Psoas muscle (tissue), 8 donors: Measurements from ENCODE around the gene LRRC3B. TPM values are rescaled to one million over a fixed set of nuclear protein-coding genes. Genes with fewer than 3 reads are reported as not detected.

Experiments used
- ATAC-seq, 4 donors: fragments of 200-7000 bp; cut with Tn5 transposase; one replicate each; pipeline ENCODE4 v1.9.1; 2020; ENCODE audit warnings: moderate library complexity in 3 of 4, mild to moderate bottlenecking in 2 of 4
- DNase-seq, 2 donors: peaks; one replicate each; pipeline ENCODE4 v3.0.0-alpha.2; 2020
- H3K27ac ChIP-seq: fragments of 200-600 bp; one replicate; pipeline ENCODE4 v1.8.0; 2022
- H3K27me3 ChIP-seq, 3 donors: fragments of 200-600 bp in 1 of 3; one replicate each; pipeline versions ENCODE4 v1.6.1 to v1.8.0; 2013 to 2022; ENCODE audit warnings: low read length in 2 of 3, mild to moderate bottlenecking in 2 of 3, moderate library complexity in 1 of 3; ENCODE audit not compliant: insufficient read depth in 3 of 3
- H3K36me3 ChIP-seq, 2 donors: fragments of 200-600 bp in 1 of 2; one replicate each; pipeline versions ENCODE4 v1.6.1 to v1.8.0; 2013 to 2022; ENCODE audit warnings: low read depth in 1 of 2, mild to moderate bottlenecking in 1 of 2, moderate library complexity in 1 of 2; ENCODE audit not compliant: insufficient read depth in 1 of 2
- H3K4me1 ChIP-seq: fragments of 200-600 bp; one replicate; pipeline ENCODE4 v1.8.0; 2022
- H3K4me3 ChIP-seq: fragments of 200-600 bp; one replicate; pipeline ENCODE4 v1.8.0; 2022; ENCODE audit warnings: mild to moderate bottlenecking
- H3K9me3 ChIP-seq: fragments of 200-600 bp; one replicate; pipeline ENCODE4 v1.8.0; 2022
- WGBS, 3 donors: extraction: QIAGEN DNeasy Blood & Tissue Kit; methylation state at CpG; one replicate each; pipeline versions ENCODE4 v1.1.6 to v1.1.7; 2013; 5-methylcytosine and 5-hydroxymethylcytosine counted together
- intact Hi-C, 2 donors: fragments of 100-400 bp; cut with DNase I; formaldehyde crosslinking; loops; one replicate each; pipeline versions ENCODE4 v1.11.0 to v1.14.2; 2022
- polyA plus RNA-seq, 3 donors: library from polyadenylated mRNA; stranded (reverse); fragments of 200-250 nt; gene quantifications; one replicate each; pipeline ENCODE4 v1.2.3, GENCODE V29; 2013
- total RNA-seq, 4 donors: library from RNA; stranded (reverse); fragmentation: NEBNext Ultra II Directional in 2 of 4; extraction: Animal tissue kit (Norgen Biotek cat#: 25700) in 2 of 4; gene quantifications; one replicate each; pipeline versions ENCODE4 v1.2.1 to v1.2.4, GENCODE V29; 2021 to 2023
- TF ChIP-seq, protein P1 (sequence below): fragments of 200-600 bp; IDR thresholded peaks from one replicate; pipeline ENCODE4 v1.8.0; 2022; ENCODE audit warnings: antibody characterized with exemption
- donor health status: healthy with polysubstance abuse.
- donor health status: DM: no; HTN: no; CAD: no; lungs with moderate emphysema.
- donor health status: Bipolar disorder and iron deficiency.
- donor health status: healthy.
- donor health status: DM: yes; HTN: yes; CAD: no.
- donor health status: DM: no; HTN: no; CAD: no.
- donor health status: DM: no; HTN: no; CAD: no.
- donor health status: DM: yes; HTN: yes; CAD: no.

The LRRC3B gene
- total and polyA plus RNA-seq, 7 donors, result 0.05 to 3.2 (median 1.1) TPM

DNA sequence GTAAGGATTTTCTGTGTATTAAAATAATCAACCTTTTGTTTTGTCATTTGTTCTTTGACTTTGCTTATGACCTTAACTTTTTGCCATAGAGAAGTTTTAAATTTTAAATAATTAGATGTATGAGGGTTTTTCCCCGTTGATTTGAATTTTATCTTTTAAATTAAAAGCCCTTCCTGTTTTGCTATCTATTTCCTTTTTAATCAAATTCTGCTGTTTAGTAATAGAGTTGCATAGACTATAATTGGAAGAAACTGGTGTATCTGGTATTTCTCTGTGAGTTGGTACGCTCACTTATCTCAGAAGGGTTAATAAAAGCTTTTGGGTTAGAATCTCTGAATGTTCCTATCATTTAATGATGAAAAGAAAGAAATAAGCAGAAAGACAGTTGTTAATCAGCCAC lies 82.2 kb downstream of the LRRC3B start:
- intact Hi-C loops, result no loop called here
- DNase-seq (no peak), ATAC-seq (no peak)
- Histone ChIP-seq H3K27ac (no peak overlapping the region), H3K9me3 (no peaks in the 10 kb centered on the region), H3K4me3 (no peak overlapping the region), H3K27me3 (no peaks in the 10 kb centered on the region), H3K4me1 (no peaks in the 10 kb centered on the region), H3K36me3 (no peaks in the 10 kb centered on the region)
- TF ChIP-seq, protein P1, sequence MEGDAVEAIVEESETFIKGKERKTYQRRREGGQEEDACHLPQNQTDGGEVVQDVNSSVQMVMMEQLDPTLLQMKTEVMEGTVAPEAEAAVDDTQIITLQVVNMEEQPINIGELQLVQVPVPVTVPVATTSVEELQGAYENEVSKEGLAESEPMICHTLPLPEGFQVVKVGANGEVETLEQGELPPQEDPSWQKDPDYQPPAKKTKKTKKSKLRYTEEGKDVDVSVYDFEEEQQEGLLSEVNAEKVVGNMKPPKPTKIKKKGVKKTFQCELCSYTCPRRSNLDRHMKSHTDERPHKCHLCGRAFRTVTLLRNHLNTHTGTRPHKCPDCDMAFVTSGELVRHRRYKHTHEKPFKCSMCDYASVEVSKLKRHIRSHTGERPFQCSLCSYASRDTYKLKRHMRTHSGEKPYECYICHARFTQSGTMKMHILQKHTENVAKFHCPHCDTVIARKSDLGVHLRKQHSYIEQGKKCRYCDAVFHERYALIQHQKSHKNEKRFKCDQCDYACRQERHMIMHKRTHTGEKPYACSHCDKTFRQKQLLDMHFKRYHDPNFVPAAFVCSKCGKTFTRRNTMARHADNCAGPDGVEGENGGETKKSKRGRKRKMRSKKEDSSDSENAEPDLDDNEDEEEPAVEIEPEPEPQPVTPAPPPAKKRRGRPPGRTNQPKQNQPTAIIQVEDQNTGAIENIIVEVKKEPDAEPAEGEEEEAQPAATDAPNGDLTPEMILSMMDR, result no peak
- WGBS, 3 donors, result 89 to 94% (median 91%) methylated on average over 2 of the region's 2 CpGs

DNA sequence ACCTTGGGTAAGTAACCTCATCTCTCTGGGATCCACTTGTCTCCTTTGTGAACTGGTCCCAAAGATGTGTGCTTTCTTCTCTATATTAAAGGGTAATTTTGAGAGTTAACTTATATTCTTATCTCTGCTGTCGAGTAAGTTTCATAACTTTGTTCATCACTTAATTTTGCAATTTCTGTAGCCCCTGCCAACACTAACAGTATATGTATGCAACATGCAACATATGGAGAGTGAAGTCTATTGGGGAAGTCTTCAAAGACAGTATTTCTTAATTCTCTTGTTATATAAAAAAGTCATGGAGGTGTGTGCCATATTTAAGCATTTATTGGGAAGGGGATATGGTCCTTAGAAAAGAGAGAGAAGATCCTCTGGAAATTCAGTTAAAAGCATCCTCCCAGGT lies 85.9 kb downstream of the LRRC3B start:
- Histone ChIP-seq H3K4me3 (no peak overlapping the region), H3K36me3 (no peaks in the 10 kb centered on the region), H3K4me1 (no peaks in the 10 kb centered on the region), H3K27ac (no peak overlapping the region), H3K9me3 (no peaks in the 10 kb centered on the region), H3K27me3 (no peaks in the 10 kb centered on the region)
- no peak for DNase-seq
- WGBS, 3 donors, result 86 to 96% (median 94%) methylated on average over 1 of the region's 1 CpG
- ATAC-seq, result no peak
- intact Hi-C loops, result no loop called here
- TF ChIP-seq, protein P1, result no peak

DNA sequence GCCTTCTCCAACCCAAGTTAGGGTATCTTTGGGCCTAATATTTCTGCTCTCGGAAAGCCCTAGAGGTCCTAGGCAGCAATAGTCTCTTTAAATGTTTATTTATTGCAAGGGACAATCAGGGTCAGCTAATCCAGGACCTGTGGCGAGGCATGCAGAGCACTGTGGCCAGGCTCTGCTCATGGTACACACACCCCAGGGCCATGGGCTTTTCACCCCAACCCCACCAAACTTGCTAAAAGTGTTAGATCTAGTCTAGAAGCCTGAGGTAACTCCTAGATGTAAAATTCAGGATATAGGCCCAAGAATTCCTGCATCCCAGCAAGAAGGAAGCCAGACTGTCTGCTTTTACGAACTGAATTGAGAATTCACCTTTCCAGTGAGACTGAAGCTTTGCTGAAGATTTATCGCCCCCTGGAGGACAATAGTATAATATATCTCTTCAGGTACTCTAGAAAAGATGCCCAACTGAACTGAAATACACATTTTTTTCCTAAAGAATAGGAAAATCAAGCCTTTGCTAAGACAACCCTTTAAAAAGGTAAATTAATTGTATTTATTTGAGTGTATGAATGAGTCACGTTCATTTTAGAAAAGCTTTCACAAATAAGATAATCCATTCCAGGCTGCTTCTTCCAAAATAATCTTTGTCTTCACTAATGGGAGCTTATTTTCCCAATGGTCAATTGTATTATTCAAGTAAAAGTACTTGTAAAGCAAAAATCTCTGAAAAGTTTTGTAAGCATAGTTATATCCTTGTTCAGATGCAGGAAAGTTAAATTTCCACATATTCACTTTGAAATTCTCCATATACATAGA lies 89.8 kb downstream of the LRRC3B start:
- TF ChIP-seq, protein P1, result peak; percentile 74
- Histone ChIP-seq H3K36me3 (no peaks in the 10 kb centered on the region), H3K27me3 (no peaks in the 10 kb centered on the region), H3K9me3 (no peaks in the 10 kb centered on the region), H3K27ac (no peak overlapping the region), H3K4me1 (no peaks in the 10 kb centered on the region), H3K4me3 (no peak overlapping the region)
- WGBS, 3 donors, result 29 to 46% (median 41%) methylated on average over 5 of the region's 5 CpGs
- DNase-seq (no peak), ATAC-seq (peak in 2 of 4 donors; percentile 63 to 80)
- intact Hi-C loops, result loop anchor here (5.0 to 10.0 kb wide), 6 partner anchors 188 to 1065 kb away; partner anchors contain the start of gene TOP2B (in 1 of the 2)

DNA sequence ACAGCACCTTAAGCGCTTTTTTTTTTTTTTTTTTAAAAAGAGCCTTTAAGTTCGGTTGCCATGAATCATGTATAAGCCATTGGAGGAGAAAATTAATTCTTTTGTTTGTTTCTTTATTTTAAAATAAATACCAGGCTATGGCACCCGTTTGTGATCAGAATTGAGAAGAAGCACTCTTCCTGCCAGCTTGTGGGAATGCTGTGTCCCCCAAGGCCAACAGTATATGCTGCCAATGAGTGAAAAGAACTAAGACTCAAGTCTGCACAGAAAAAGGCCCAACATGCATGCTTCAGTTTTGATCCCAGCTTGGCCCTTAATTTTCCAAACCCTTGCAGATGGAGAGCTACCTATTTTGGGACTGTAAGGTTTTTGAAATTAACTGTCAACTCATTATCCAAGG lies 90.5 kb downstream of the LRRC3B start:
- TF ChIP-seq, protein P1, result no peak
- no peak for DNase-seq
- no peak overlapping the region for H3K27ac ChIP-seq
- no peaks in the 10 kb centered on the region for H3K27me3 ChIP-seq
- intact Hi-C loops, result loop anchor here (5.0 to 10.0 kb wide), 6 partner anchors 188 to 1066 kb away; partner anchors contain the start of gene TOP2B (in 1 of the 2)
- no peak for ATAC-seq
- no peaks in the 10 kb centered on the region for H3K9me3 ChIP-seq
- H3K36me3 ChIP-seq, result no peaks in the 10 kb centered on the region
- H3K4me1 ChIP-seq, result no peaks in the 10 kb centered on the region
- H3K4me3 ChIP-seq, result no peak overlapping the region
- 77 to 88% (median 81%) methylated on average over 3 of the region's 3 CpGs for WGBS, 3 donors
